ENCODE data around the gene CAMK1D. TPM values are rescaled to one million over a fixed set of nuclear protein-coding genes. Genes with fewer than 3 reads are reported as not detected.

The CAMK1D gene
- total RNA-seq, 1 donor from 2014 or later: 36.3 TPM

- peaks cover 25% of the 10 kb centered on the region for H3K4me1 Mint-ChIP-seq (ENCODE audit: low read depth)
- H3K27ac Mint-ChIP-seq (ENCODE audit: unreplicated experiment): peak overlapping the region; percentile 87
- H3K9me3 Mint-ChIP-seq (ENCODE audit: low read depth): no peaks in the 10 kb centered on the region
- peaks cover 18% of the 10 kb centered on the region for H3K36me3 Mint-ChIP-seq (ENCODE audit: low read depth)
- no peaks in the 10 kb centered on the region for H3K27me3 Mint-ChIP-seq (ENCODE audit: low read depth)
- no peak for DNase-seq (ENCODE audit: low spot score)
- H3K4me3 Mint-ChIP-seq (ENCODE audit: unreplicated experiment): no peak overlapping the region
- TF ChIP-seq, protein P1, sequence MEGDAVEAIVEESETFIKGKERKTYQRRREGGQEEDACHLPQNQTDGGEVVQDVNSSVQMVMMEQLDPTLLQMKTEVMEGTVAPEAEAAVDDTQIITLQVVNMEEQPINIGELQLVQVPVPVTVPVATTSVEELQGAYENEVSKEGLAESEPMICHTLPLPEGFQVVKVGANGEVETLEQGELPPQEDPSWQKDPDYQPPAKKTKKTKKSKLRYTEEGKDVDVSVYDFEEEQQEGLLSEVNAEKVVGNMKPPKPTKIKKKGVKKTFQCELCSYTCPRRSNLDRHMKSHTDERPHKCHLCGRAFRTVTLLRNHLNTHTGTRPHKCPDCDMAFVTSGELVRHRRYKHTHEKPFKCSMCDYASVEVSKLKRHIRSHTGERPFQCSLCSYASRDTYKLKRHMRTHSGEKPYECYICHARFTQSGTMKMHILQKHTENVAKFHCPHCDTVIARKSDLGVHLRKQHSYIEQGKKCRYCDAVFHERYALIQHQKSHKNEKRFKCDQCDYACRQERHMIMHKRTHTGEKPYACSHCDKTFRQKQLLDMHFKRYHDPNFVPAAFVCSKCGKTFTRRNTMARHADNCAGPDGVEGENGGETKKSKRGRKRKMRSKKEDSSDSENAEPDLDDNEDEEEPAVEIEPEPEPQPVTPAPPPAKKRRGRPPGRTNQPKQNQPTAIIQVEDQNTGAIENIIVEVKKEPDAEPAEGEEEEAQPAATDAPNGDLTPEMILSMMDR (IDR thresholded peaks at IDR 0.05): no peak
Measured at GRCh38 chr10:12829831-12830390, 480.6 kb downstream of the CAMK1D start.

- Mint-ChIP-seq H3K4me1 (ENCODE audit: low read depth) (peaks cover 9% of the 10 kb centered on the region), H3K27me3 (ENCODE audit: low read depth) (no peaks in the 10 kb centered on the region), H3K36me3 (ENCODE audit: low read depth) (peaks cover 8% of the 10 kb centered on the region), H3K9me3 (ENCODE audit: low read depth) (no peaks in the 10 kb centered on the region), H3K4me3 (ENCODE audit: unreplicated experiment) (no peak overlapping the region), H3K27ac (ENCODE audit: unreplicated experiment) (no peak overlapping the region)
- TF ChIP-seq, protein P1 (IDR thresholded peaks at IDR 0.05): no peak
- DNase-seq (ENCODE audit: low spot score): no peak
Measured at GRCh38 chr10:12832096-12832495, 482.7 kb downstream of the CAMK1D start.

DNA sequence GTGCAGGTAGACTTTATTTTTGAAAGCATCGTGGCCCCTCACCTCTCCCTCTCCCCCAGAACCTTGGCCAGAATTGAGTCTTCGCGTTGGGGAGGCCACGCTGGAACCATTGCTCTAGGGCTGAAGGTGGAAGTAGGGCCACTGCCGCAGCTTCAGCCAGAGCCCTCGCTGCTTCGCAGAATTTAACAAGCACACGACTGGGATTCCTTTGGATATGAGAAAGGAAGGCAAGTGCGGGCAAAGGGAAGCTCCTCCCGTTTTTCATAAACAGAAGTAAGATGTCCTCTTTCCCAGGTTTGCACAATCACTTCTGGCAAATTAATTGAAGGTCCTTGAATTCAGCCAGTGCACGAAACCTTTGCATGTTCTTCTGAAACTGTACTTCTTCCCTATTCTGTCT, 484.1 kb downstream of the CAMK1D start:
- peaks cover 6% of the 10 kb centered on the region for H3K36me3 Mint-ChIP-seq (ENCODE audit: low read depth)
- no peak for DNase-seq (ENCODE audit: low spot score)
- TF ChIP-seq, protein P1 (IDR thresholded peaks at IDR 0.05): no peak
- H3K27ac Mint-ChIP-seq (ENCODE audit: unreplicated experiment): no peak overlapping the region
- no peaks in the 10 kb centered on the region for H3K9me3 Mint-ChIP-seq (ENCODE audit: low read depth)
- no peak overlapping the region for H3K4me3 Mint-ChIP-seq (ENCODE audit: unreplicated experiment)
- H3K27me3 Mint-ChIP-seq (ENCODE audit: low read depth): no peaks in the 10 kb centered on the region
- H3K4me1 Mint-ChIP-seq (ENCODE audit: low read depth): peaks cover 9% of the 10 kb centered on the region

GRCh38 chr10:12834116-12834665, 484.8 kb downstream of the CAMK1D start:
- no peak overlapping the region for H3K4me3 Mint-ChIP-seq (ENCODE audit: unreplicated experiment)
- no peaks in the 10 kb centered on the region for H3K27me3 Mint-ChIP-seq (ENCODE audit: low read depth)
- no peaks in the 10 kb centered on the region for H3K9me3 Mint-ChIP-seq (ENCODE audit: low read depth)
- TF ChIP-seq, protein P1 (IDR thresholded peaks at IDR 0.05): no peak
- H3K4me1 Mint-ChIP-seq (ENCODE audit: low read depth): peaks cover 13% of the 10 kb centered on the region
- DNase-seq (ENCODE audit: low spot score): no peak
- H3K27ac Mint-ChIP-seq (ENCODE audit: unreplicated experiment): no peak overlapping the region
- peaks cover 4% of the 10 kb centered on the region for H3K36me3 Mint-ChIP-seq (ENCODE audit: low read depth)

DNA sequence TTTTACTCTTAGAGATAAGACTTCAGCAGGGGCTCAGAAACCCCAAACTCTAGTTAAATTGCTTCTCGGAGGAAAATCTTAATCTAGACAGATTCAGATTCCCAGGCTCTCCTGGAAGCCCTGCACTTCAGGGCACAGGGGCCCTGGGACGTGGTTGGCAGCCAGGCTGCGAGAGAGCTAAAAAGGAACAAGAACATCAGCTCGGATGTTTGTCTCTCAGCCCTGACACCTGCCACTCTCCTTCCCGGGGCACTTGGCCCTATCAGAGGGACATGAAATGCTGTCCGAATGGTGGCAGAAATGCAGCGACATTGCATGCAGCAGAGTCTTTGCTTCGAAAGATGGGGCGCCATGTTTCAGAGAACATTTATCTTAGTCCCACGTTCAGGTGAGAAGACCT, 485.4 kb downstream of the CAMK1D start:
- Mint-ChIP-seq H3K4me3 (ENCODE audit: unreplicated experiment) (no peak overlapping the region), H3K36me3 (ENCODE audit: low read depth) (peaks cover 3% of the 10 kb centered on the region), H3K4me1 (ENCODE audit: low read depth) (peaks cover 17% of the 10 kb centered on the region), H3K27me3 (ENCODE audit: low read depth) (no peaks in the 10 kb centered on the region), H3K9me3 (ENCODE audit: low read depth) (no peaks in the 10 kb centered on the region), H3K27ac (ENCODE audit: unreplicated experiment) (no peak overlapping the region)
- DNase-seq (ENCODE audit: low spot score): no peak
- TF ChIP-seq, protein P1 (IDR thresholded peaks at IDR 0.05): no peak
